Middle frontal gyrus (tissue), 1 donor: ENCODE results near the gene CCDC33.
"Not testable (repeated sequence)": the region's sequence is repeated elsewhere in the genome, so short reads cannot be mapped to it uniquely, and the experiment has no call there.

Experiments
- DNase-seq: peaks from one replicate; pipeline ENCODE4 v3.0.0-alpha.2; 2015; ENCODE audit warnings: low spot score; ENCODE audit errors: extremely low spot score

Gene CCDC33

DNA sequence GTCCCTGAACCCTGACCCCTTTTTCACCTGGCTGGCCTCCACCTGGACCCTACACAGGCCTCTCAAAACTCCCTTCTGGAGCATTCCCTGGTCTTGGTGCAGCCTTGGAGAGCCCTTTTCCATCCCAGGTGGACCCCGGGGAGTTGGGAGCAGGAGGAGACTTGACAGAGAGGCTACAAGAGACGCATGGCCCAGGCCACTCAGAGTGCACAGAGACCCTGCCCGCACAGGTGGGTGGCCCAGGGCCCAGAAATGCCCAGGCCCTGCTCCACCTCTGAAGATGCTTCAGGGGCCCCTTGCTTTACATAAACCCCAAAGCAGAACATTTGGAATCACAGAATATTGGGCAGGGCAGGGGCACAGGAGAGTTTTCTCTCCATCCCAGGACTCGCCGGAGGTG lies 97.0 kb downstream of the CCDC33 start:
- no peak for DNase-seq

DNA sequence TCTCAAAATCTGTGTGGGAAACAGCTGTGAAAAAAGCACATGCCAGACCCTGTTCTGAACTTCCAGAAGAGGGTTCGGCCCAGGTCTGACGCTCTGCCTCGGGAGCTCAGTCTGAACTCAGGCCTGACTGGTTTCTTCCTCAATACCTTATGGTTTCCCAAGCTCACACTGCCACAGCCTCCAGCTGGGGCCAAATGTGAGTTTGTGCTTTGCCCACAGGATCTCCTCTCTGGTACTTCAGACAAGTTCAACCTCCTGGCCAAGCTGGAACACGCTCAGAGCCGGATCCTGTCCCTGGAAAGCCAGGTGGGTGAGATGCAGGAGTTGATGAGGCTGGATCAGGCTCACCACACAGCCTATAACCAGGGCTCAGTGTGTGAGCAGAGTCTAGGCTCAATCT lies 97.5 kb downstream of the CCDC33 start:
- DNase-seq = no peak

DNA sequence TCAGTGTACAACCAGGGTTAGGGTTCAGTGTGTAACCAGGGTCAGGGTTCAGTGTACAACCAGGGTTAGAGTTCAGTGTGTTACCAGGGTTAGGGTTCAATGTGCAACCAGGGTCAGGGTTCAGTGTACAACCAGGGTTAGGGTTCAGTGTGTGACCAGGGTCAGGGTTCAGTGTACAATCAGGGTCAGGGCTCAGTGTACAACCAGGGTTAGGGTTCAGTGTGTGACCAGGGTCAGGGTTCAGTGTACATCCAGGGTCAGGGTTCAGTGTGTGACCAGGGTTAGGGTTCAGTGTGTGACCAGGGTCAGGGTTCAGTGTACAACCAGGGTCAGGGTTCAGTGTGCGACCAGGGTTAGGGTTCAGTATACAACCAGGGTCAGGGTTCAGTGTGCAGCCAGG lies 98.0 kb downstream of the CCDC33 start:
- no peak for DNase-seq

- DNase-seq = no peak
Observed at GRCh38 chr15:74335396-74335795, 99.3 kb downstream of the CCDC33 start.

DNA sequence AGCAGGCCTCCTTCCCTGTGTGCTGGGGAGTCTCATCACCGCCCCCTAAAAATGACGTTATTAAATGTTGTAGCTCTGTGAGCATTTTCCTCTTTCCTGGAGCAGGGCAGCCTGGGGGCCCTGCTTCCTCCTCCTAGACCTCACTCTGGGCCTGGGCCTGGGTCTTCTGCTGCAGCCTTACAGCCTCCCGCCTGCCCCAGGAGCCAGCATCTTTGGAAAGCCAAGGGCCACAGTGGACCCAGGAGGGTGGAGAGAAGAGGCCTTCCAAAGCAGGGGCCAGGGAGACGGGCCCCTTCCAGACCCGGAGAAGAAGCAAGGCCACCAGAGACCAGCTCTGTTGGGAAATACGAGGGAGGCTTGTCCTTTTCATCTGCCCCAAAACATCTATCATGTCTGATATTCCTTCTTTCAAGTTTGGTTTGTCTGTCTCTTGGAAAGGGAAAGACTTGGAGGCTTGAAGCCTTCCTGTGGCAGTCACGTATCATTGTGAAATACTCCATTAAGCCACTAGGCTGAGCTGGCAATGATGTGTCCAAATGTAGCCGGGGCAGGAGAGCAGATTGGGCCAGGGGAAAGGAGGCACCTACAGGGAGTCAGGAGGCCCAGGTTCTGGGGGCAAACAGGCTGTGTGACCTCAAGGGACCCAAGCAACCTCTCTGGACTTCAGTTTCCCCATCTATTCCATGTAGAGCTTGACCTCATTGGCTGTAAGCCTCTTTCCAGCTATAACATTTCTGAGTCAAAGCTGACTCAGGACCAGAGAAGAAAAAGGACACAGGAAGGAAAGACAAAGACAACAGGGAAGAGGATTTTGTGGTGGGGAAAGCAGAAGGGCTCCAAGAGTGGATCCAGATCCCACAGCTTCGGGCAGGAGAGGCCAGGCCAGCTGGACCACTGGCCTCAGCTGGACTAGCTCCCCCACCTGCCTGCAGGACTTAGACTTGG lies 100.2 kb downstream of the CCDC33 start:
- DNase-seq = no peak

DNA sequence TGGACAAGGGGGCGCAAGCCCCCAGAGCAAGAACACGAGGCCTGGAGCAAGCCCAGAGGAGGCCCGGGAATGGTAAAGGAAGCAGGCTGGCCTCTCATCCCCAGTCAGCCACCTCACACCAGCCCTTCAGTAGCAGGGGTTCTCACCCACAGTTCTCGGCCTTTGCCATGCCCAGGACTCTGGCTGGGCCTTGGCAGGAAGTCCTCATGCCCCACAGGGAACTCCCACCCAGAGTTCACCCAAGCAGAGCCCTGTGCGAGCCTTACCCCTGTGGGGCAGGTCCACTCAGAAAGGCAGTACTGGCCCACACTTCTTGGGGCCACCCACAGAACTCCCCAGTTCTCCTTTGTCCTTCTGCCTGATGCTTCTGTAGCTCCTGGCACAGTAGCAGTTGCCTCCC lies 101.0 kb downstream of the CCDC33 start:
- DNase-seq = no peak

- DNase-seq = no peak
Observed at GRCh38 chr15:74337607-74338211, 101.6 kb downstream of the CCDC33 start.

GRCh38 chr15:74338676-74339075 lies 102.5 kb downstream of the CCDC33 start:
- no peak for DNase-seq

DNA sequence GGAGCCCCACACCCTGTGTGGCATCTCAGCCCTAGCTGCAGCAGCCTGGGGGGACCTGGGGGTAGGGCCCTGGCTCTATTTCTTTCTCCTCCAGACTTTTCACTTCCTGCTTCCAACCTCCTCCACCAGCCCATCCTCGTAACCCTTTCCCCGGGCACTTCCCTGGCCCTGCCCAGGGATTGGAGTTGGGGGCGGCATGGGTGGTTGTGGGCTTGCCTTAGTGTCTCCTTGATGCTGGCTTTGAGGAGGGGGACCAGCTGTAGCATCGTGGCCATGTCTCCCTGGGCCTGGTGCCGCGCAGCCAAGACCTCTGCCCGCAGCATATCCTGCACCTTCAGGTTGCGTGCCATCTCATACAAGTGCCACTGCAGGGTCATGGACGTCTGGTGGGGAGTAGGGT lies 103.2 kb downstream of the CCDC33 start:
- DNase-seq = no peak

DNA sequence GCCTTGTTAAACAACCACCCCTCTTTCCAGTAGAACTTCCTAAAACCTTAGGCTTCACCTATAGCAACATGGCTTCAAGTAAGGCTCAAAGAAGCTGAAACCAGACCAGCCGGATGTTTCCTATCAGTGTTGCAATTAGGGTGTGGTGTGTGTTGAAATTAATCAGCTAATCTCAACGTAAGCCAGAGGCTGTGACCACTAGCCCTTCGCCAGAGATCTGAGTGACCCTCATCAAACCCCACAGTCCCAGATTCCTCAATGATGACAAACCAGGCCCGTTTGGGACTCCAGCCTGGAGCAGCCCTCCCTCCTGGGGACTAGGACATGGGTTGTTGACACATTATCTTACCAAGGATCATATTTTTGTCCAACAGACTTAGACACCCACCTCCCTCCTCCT lies 104.0 kb downstream of the CCDC33 start:
- DNase-seq = no peak

DNA sequence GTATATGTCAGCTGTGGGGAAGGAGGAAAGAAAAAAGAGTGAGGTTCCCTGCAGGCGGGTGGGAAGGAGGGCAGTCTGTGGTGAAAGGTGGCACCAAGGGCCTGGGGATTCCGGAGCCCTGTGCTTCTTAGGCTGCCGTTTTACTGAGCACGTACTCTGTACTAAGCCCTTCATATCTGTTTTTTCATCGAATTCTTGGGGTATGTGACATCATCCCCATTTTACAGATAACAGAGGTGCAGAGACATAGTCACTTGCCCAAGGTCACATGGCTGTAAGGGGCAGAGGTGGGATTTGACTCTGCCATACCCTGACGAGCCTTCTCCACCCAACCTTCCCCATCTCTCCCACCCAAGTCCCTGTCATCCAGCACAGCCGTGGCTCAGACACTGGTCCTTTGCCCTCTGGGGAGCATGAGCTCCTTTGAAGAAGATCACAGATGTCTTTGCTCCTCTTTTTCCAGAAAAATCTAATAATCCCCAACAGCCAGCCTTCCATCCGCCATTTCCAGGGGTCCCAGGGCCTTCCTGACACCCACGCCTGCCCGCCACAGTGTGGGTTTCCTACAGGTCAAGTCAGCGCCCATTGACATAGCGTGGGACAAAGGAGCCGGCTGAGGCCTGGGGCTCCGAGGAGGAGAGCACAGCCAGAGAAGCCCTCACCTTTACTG lies 107.1 kb downstream of the CCDC33 start:
- DNase-seq = no peak

- DNase-seq = no peak
Observed at GRCh38 chr15:74343797-74344127, 107.6 kb downstream of the CCDC33 start.

DNA sequence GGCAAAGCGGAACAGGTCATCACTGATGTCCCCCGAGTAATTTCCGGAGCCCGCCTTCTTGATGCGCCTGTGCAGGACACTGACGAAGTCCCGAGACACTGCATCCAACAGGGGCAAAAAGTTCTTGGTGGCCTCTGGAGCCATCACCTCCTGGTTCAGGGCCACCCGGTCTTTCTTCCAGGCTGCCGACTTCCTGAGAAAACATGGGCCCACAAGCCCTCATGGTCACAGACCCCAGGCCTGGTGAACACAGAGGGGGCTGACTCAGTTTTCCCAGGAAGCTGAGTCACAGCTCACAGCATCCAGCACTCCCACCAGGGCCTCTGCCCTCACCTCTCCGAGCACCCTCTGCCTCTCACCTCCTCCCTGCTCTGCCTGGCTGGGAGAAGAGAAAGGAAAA lies 108.9 kb downstream of the CCDC33 start:
- DNase-seq = no peak

- DNase-seq = no peak
Observed at GRCh38 chr15:74347757-74348250, 111.7 kb downstream of the CCDC33 start.

DNA sequence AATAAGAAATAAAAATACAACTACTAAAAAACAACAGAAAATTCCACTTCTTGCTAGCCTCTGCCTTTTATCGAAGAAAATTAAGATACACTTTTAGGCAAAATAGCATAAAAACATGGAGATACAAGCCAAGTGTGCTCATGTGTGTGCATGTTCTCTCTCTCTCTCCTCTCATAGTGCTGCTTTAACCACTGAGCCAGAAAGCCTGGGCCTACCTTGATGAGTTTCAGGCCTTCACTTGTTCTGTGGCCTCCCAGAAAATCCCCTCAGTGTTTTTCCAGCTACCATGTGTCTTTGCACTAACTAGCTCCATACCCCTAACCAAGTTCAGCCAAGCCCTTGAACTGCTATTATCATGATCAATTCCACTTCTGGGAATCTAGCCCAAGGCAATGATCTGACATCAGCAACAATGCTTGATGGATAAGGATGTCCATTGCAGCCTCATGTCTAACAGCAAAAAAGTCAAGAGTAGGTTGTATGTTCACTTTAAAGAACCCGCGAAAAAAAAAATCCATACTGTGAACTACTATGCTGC lies 113.2 kb downstream of the CCDC33 start:
- DNase-seq = no peak

DNA sequence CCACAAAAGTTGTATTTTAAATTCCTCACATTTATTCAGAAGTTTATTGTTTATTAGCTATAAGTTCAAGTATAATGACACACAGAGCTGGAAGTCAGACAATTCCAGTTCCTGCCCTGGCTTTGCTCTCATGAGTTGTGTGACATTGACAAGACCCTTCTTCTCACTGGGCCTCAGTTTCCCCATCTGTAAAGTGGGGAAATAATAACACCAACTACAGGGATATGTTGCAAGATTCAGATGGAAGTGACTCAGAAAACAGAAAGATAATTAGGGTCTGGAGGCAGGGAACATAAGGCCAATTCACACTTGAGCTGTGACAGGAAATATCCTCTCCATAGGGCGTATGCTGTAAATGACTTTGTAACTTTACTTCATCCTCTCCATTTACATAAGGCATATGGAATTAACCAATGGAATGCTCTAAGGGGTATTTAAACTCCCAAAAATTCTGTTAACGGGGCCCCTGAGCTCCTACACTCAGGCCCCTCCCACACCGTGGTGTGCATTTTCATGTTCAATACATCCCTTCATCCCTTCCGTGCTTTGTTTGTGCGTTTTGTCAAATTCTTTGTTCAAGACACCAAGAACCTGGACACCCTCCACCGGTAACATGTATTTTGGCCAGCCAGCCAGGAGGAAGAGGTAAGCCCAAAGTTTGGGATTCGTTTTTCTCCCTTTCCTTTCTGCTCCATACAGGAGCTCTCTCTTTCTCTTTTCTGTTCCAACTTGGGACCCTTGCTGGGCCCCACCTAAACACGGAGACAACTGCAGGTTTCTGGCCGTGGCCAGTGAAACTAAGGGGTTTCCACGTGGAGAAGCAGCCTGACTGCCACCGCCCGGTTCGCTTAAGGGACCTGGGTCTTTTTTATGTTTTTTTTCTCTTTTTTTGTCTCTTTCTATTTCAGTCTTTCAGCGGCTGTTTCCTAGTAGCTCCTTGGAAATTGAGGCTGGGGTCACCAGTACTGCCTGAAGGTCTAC lies 114.5 kb downstream of the CCDC33 start:
- DNase-seq = no peak

DNA sequence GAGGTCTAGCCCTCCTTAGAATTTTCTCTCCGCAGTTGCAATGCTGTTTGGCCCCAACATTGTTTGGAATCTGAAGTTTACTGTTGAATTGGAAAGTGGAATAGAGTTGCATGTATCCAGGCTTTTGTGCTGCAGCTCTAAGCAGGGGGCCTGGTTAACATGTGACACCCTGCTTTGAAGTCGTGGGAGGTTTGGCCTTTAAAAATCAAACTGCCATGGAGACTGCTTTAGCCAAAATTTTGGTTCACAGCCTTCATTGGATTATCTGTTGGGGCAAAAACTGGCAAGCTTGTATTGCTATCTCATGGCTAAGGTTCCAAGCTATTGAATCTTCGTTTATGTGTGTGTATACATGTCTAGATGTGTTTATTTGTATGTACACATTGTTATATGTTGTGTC lies 115.5 kb downstream of the CCDC33 start:
- no peak for DNase-seq

GRCh38 chr15:74352393-74352910 lies 116.3 kb downstream of the CCDC33 start:
- DNase-seq = no peak

DNA sequence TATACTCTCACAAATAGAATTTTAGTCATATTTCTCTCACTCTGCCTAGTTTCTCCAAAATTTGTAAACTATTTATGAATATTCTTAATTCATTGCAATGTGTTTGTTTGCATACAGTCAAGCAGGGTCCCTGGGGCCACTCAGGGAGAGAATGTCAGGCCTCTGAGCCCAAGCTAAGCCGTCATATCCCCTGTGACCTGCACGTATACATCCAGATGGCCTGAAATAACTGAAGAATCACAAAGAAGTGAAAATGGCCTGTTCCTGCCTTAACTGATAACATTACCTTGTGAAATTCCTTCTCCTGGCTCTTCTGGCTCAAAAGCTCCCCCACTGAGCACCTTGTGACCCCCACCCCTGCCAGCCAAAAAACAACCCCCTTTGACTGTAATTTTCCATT lies 117.9 kb downstream of the CCDC33 start:
- DNase-seq = not testable (repeated sequence)

DNA sequence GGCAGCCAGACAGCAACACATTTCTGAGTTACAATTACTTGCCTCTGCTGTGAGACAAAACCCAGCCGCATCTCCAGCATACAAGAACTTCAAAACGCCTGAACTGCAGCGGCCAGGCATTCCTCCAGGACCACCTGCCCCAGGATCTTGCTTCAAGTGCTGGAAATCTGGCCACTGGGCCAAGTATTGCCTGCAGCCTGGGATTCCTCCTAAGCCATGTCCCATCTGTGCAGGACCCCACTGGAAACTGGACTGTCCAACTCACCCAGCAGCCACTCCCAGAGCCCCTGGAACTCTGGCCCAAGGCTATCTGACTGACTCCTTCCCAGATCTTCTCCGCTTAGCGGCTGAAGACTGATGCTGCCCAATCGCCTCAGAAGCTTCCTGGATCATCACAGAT lies 119.9 kb downstream of the CCDC33 start:
- not testable (repeated sequence) for DNase-seq

GRCh38 chr15:74357514-74357913 lies 121.4 kb downstream of the CCDC33 start:
- DNase-seq = not testable (repeated sequence)
